Uterus (tissue), 4 donors: ENCODE measurements around the gene ATP5MC2. TPM values are rescaled to one million over a fixed set of nuclear protein-coding genes. Genes with fewer than 3 reads are reported as not detected.

Source experiments
- DNase-seq, 2 donors: peaks; one replicate each; pipeline ENCODE4 v3.0.0-alpha.2; 2019 to 2020
- H3K27ac ChIP-seq, 2 donors: fragments of 200-600 bp; sonication (generic); 1 replicate in 1 of 2; 2 replicates in 1 of 2; pipeline ENCODE4 v1.5.1; 2016 to 2018
- H3K27me3 ChIP-seq, 2 donors: fragments of 200-600 bp; sonication (generic); one replicate each; pipeline ENCODE4 v1.5.1; 2018 to 2019; ENCODE audit warnings: control low read depth in 1 of 2
- H3K36me3 ChIP-seq, 2 donors: fragments of 200-600 bp; sonication (generic); one replicate each; pipeline ENCODE4 v1.5.1; 2019; ENCODE audit warnings: control low read depth in 1 of 2
- H3K4me1 ChIP-seq, 2 donors: fragments of 200-600 bp; sonication (generic); one replicate each; pipeline ENCODE4 v1.5.1; 2018 to 2019; ENCODE audit warnings: control low read depth in 1 of 2
- H3K4me3 ChIP-seq, 2 donors: fragments of 200-600 bp; sonication (generic); 1 replicate in 1 of 2; 2 replicates in 1 of 2; pipeline ENCODE4 v1.5.1; 2018 to 2019; ENCODE audit warnings: mild to moderate bottlenecking in 1 of 2
- H3K9me3 ChIP-seq, 2 donors: fragments of 200-600 bp; sonication (generic); one replicate each; pipeline ENCODE4 v1.5.1; 2019; ENCODE audit warnings: control low read depth in 1 of 2
- CTCF ChIP-seq, 4 experiments: fragments of 200-600 bp in 2 of 4; fragments of 450-650 bp in 2 of 4; sonication (generic) in 2 of 4; IDR thresholded peaks; one replicate each; pipeline ENCODE4 v1.5.1; 2016 to 2019; ENCODE audit warnings: antibody characterized with exemption in 4 of 4, mild to moderate bottlenecking in 2 of 4, moderate library complexity in 1 of 4
- POLR2A ChIP-seq, 2 donors: fragments of 450-650 bp; IDR thresholded peaks; one replicate each; pipeline ENCODE4 v1.6.1; 2016; ENCODE audit warnings: antibody characterized with exemption in 2 of 2, mild to moderate bottlenecking in 1 of 2, moderate library complexity in 1 of 2
- intact Hi-C: fragments of 100-400 bp; cut with DNase I; formaldehyde crosslinking; loops from one replicate; pipeline ENCODE4 v1.15.1; 2023; ENCODE audit warnings: low total_unique reads
- total RNA-seq, 4 donors: library from RNA; depleted of rRNA in 3 of 4; stranded (reverse); fragments of >200 nt in 3 of 4; gene quantifications; one replicate each; pipeline versions ENCODE4 v1.1.0 to v1.2.4, GENCODE V29; 2014 to 2023
- donor health status: DM: yes; HTN: yes; CAD: no.

Gene ATP5MC2
- total RNA-seq, 4 donors from 2014 or later, result 68.9 to 215 (median 133) TPM

GRCh38 chr12:53627919-53628318 lies 48.0 kb downstream of the ATP5MC2 start:
- Histone ChIP-seq H3K4me3 (no peak overlapping the region), H3K27ac (no peak overlapping the region), H3K36me3 (no peaks in the 10 kb centered on the region), H3K27me3 (no peaks in the 10 kb centered on the region), H3K4me1 (no peaks in the 10 kb centered on the region), H3K9me3 (no peaks in the 10 kb centered on the region)
- intact Hi-C loops, result no loop called here
- no peak for DNase-seq
- TF ChIP-seq POLR2A (IDR thresholded peaks at IDR 0.05) (no peak), CTCF (IDR thresholded peaks at IDR 0.05) (no peak)

GRCh38 chr12:53626702-53627169 lies 49.1 kb downstream of the ATP5MC2 start:
- intact Hi-C loops, result no loop called here
- Histone ChIP-seq H3K27ac (peak overlapping the region; percentile 92 to 95), H3K36me3 (no peaks in the 10 kb centered on the region), H3K4me1 (no peaks in the 10 kb centered on the region), H3K9me3 (no peaks in the 10 kb centered on the region), H3K27me3 (no peaks in the 10 kb centered on the region), H3K4me3 (peak overlapping the region; percentile 62 to 70)
- TF ChIP-seq CTCF (IDR thresholded peaks at IDR 0.05) (no peak), POLR2A (IDR thresholded peaks at IDR 0.05) (no peak)
- no peak for DNase-seq

GRCh38 chr12:53625946-53626701 lies 49.8 kb downstream of the ATP5MC2 start, which contains the start of gene ATF7:
TSS of gene ATF7 (minus strand) at chr12:53626382. CDS start at chr12:53601000, 25,382 bp downstream.
- peak within 1 kb of the TSS; percentile 62 to 70 for H3K4me3 ChIP-seq
- TF ChIP-seq CTCF (IDR thresholded peaks at IDR 0.05) (peak in 2 of 4 experiments; percentile 17 to 25), POLR2A (IDR thresholded peaks at IDR 0.05) (peak; percentile 65 to 83)
- H3K4me1 ChIP-seq, result peaks cover 0 to under 1% of the 10 kb centered on the region in 2 donors

GRCh38 chr12:53625373-53625945 lies 50.4 kb downstream of the ATP5MC2 start:
- H3K9me3 ChIP-seq, result no peaks in the 10 kb centered on the region
- H3K27me3 ChIP-seq, result no peaks in the 10 kb centered on the region
- intact Hi-C loops, result no loop called here
- peak overlapping the region; percentile 92 to 95 for H3K27ac ChIP-seq
- TF ChIP-seq CTCF (IDR thresholded peaks at IDR 0.05), result no peak
- TF ChIP-seq POLR2A (IDR thresholded peaks at IDR 0.05), result no peak
- no peak for DNase-seq
- peak overlapping the region; percentile 62 to 70 for H3K4me3 ChIP-seq
- H3K36me3 ChIP-seq, result no peaks in the 10 kb centered on the region
- peaks cover 0 to 3% of the 10 kb centered on the region in 2 donors for H3K4me1 ChIP-seq

More at GRCh38 chr12:53625946-53626701, 49.8 kb downstream of the ATP5MC2 start, which contains the start of gene ATF7:
- Histone ChIP-seq H3K36me3 (no peaks in the 10 kb centered on the region), H3K9me3 (no peaks in the 10 kb centered on the region), H3K27ac (peak within 1 kb of the TSS; percentile 92 to 95), H3K27me3 (no peaks in the 10 kb centered on the region)
- DNase-seq, result peak; percentile 98 to 99
- intact Hi-C loops, result no loop called here

- peak overlapping the region; percentile 92 to 95 for H3K27ac ChIP-seq
- DNase-seq, result no peak
- no peaks in the 10 kb centered on the region for H3K9me3 ChIP-seq
- no peaks in the 10 kb centered on the region for H3K27me3 ChIP-seq
- H3K4me3 ChIP-seq, result peak overlapping the region; percentile 62 to 70
- H3K4me1 ChIP-seq, result peaks cover 0 to 3% of the 10 kb centered on the region in 2 donors
- no peaks in the 10 kb centered on the region for H3K36me3 ChIP-seq
- TF ChIP-seq POLR2A (IDR thresholded peaks at IDR 0.05) (no peak), CTCF (IDR thresholded peaks at IDR 0.05) (no peak)
- intact Hi-C loops, result no loop called here
Observed at GRCh38 chr12:53624956-53625355, 50.9 kb downstream of the ATP5MC2 start.
